GM12875 (cell line): ENCODE results near the gene KCNH6.

Experiments used
- H3K4me3 ChIP-seq: one replicate; pipeline ENCODE4 v1.5.1; 2011; ENCODE audit warnings: low read depth, low read length, control low read depth
- CTCF ChIP-seq: IDR thresholded peaks from 2 replicates; pipeline ENCODE4 v1.5.1; 2011; ENCODE audit warnings: low read depth, mild to moderate bottlenecking, control low read depth, inconsistent platforms, low read length, moderate library complexity, borderline replicate concordance; ENCODE audit not compliant: insufficient read depth

Gene KCNH6

GRCh38 chr17:63595132-63595531 lies 72.0 kb downstream of the KCNH6 start:
- H3K4me3 ChIP-seq, result no peak overlapping the region
- TF ChIP-seq CTCF, result no peak
